ENCODE results near the gene SPAG16.

The SPAG16 gene

DNA sequence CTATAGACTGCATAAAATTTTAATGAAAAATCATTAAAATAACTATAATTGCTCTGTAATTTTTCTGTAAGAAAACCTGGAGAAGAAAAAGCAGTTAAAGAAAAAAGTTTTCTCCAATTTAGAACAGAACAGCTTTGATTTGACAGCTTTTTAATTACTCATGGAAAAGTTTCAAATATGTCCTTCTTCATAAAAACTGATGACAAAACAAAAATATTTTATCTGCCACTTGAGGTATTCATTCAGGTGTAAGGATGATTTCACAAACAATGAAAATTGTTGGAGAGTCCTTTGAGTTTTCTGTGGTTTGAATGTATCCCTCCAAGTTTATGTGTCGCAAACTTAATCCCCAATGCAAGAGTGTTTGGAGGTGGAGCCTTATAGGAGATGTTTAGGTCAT lies 824.3 kb downstream of the SPAG16 start:
- no peaks in the 10 kb centered on the region for H3K9me2 ChIP-seq (replicated peaks; ENCODE audit: insufficient read depth, low read length)
- H3K4me2 ChIP-seq (ENCODE audit: low read depth, low read length, poor library complexity, severe bottlenecking): no peak overlapping the region
- no peak overlapping the region for H3K9ac ChIP-seq (ENCODE audit: low read length)
- no peak overlapping the region for H3K4me3 ChIP-seq (ENCODE audit: insufficient read depth, low read length, poor library complexity, severe bottlenecking)
- no peaks in the 10 kb centered on the region for H4K20me1 ChIP-seq (ENCODE audit: low read depth, low read length)
- H2AFZ ChIP-seq (ENCODE audit: low read depth, low read length, severe bottlenecking): no peak overlapping the region
- TF ChIP-seq, protein P1, sequence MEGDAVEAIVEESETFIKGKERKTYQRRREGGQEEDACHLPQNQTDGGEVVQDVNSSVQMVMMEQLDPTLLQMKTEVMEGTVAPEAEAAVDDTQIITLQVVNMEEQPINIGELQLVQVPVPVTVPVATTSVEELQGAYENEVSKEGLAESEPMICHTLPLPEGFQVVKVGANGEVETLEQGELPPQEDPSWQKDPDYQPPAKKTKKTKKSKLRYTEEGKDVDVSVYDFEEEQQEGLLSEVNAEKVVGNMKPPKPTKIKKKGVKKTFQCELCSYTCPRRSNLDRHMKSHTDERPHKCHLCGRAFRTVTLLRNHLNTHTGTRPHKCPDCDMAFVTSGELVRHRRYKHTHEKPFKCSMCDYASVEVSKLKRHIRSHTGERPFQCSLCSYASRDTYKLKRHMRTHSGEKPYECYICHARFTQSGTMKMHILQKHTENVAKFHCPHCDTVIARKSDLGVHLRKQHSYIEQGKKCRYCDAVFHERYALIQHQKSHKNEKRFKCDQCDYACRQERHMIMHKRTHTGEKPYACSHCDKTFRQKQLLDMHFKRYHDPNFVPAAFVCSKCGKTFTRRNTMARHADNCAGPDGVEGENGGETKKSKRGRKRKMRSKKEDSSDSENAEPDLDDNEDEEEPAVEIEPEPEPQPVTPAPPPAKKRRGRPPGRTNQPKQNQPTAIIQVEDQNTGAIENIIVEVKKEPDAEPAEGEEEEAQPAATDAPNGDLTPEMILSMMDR (IDR thresholded peaks at IDR 0.05; ENCODE audit: insufficient read depth, low read length, poor library complexity, severe bottlenecking): no peak
- TF ChIP-seq EZH2phosphoT487 (conservative IDR thresholded peaks at IDR 0.05; ENCODE audit: low read length): no peak
- no peaks in the 10 kb centered on the region for H3K27me3 ChIP-seq (ENCODE audit: low read length)
- no peaks in the 10 kb centered on the region for H3K9me3 ChIP-seq (ENCODE audit: insufficient read depth, low read length)
- no peak overlapping the region for H3K27ac ChIP-seq (ENCODE audit: low read depth, low read length)
- H3K79me2 ChIP-seq (ENCODE audit: insufficient read depth, low read length): no peaks in the 10 kb centered on the region
- H3F3A ChIP-seq (ENCODE audit: insufficient read depth): no peaks in the 10 kb centered on the region
- no peaks in the 10 kb centered on the region for H3K36me3 ChIP-seq (ENCODE audit: low read length)

DNA sequence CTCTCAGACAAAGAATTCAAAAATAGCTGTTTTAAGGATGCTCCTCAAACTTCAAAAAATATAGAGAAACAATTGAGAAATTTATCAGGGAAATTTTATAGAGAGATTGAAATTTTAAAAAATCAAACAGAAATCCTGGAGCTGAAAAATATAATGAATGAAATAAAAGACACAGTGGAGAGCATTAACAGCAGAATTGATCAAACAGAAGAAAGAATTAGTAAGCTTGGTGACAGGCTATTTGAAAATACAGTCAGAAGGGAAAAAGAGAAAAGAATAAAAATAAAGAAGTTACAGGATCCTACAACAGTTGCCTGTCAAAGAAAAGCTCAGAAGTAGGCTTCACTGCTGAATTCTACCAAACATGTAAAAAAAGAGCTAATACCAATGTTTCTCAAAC lies 832.8 kb downstream of the SPAG16 start:
- Histone ChIP-seq H3K4me3 (ENCODE audit: insufficient read depth, low read length, poor library complexity, severe bottlenecking) (no peak overlapping the region), H3K4me2 (ENCODE audit: low read depth, low read length, poor library complexity, severe bottlenecking) (no peak overlapping the region), H3K27me3 (ENCODE audit: low read length) (no peaks in the 10 kb centered on the region), H3K36me3 (ENCODE audit: low read length) (no peaks in the 10 kb centered on the region), H3K9me2 (replicated peaks; ENCODE audit: insufficient read depth, low read length) (no peaks in the 10 kb centered on the region), H4K20me1 (ENCODE audit: low read depth, low read length) (no peaks in the 10 kb centered on the region), H3K79me2 (ENCODE audit: insufficient read depth, low read length) (no peaks in the 10 kb centered on the region), H3K9me3 (ENCODE audit: insufficient read depth, low read length) (no peaks in the 10 kb centered on the region), H2AFZ (ENCODE audit: low read depth, low read length, severe bottlenecking) (no peak overlapping the region), H3F3A (ENCODE audit: insufficient read depth) (no peaks in the 10 kb centered on the region), H3K9ac (ENCODE audit: low read length) (no peak overlapping the region), H3K27ac (ENCODE audit: low read depth, low read length) (no peak overlapping the region)
- TF ChIP-seq EZH2phosphoT487 (conservative IDR thresholded peaks at IDR 0.05; ENCODE audit: low read length): no peak
- TF ChIP-seq, protein P1 (IDR thresholded peaks at IDR 0.05; ENCODE audit: insufficient read depth, low read length, poor library complexity, severe bottlenecking): no peak

DNA sequence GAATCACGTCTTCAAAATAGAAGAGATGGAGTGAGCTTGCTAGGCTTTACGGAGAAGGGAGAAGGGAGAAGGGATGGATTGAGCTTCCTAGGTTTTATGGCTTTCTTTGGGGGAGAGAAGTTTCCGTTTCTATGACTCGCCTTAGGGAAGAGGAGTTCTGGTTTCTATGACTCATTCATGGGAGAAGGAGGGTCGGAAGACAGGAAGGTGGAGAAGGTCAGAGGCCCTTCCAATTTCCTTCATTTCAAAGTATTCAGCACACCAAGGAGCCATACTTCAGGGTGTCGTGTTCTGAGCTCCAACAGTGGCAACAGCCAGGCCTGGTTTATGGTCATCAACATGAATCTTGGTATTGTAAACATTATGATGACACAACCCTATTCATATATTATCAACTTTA lies 841.9 kb downstream of the SPAG16 start:
- Histone ChIP-seq H2AFZ (ENCODE audit: low read depth, low read length, severe bottlenecking) (no peak overlapping the region), H3K9me3 (ENCODE audit: insufficient read depth, low read length) (no peaks in the 10 kb centered on the region), H3K9ac (ENCODE audit: low read length) (no peak overlapping the region), H3K4me2 (ENCODE audit: low read depth, low read length, poor library complexity, severe bottlenecking) (no peak overlapping the region), H3K36me3 (ENCODE audit: low read length) (no peaks in the 10 kb centered on the region), H3K4me3 (ENCODE audit: insufficient read depth, low read length, poor library complexity, severe bottlenecking) (no peak overlapping the region), H3K27me3 (ENCODE audit: low read length) (no peaks in the 10 kb centered on the region), H3K79me2 (ENCODE audit: insufficient read depth, low read length) (no peaks in the 10 kb centered on the region), H3K9me2 (replicated peaks; ENCODE audit: insufficient read depth, low read length) (no peaks in the 10 kb centered on the region), H4K20me1 (ENCODE audit: low read depth, low read length) (no peaks in the 10 kb centered on the region), H3F3A (ENCODE audit: insufficient read depth) (no peaks in the 10 kb centered on the region), H3K27ac (ENCODE audit: low read depth, low read length) (no peak overlapping the region)
- TF ChIP-seq, protein P1 (IDR thresholded peaks at IDR 0.05; ENCODE audit: insufficient read depth, low read length, poor library complexity, severe bottlenecking): no peak
- TF ChIP-seq EZH2phosphoT487 (conservative IDR thresholded peaks at IDR 0.05; ENCODE audit: low read length): no peak
